Adipocyte (in vitro differentiated cells): ENCODE results near the gene MYLK2.

Experiments
- DNase-seq: peaks from one replicate; pipeline ENCODE4 v3.0.0-alpha.2; 2015; ENCODE audit warnings: low read depth
- H3K27me3 ChIP-seq: replicated peaks from 2 replicates; pipeline ENCODE4 v1.7.0; 2013; ENCODE audit warnings: mild to moderate bottlenecking, low read length, moderate library complexity; ENCODE audit not compliant: control insufficient read depth, insufficient read depth
- H3K36me3 ChIP-seq: 2 replicates; pipeline ENCODE4 v1.7.0; 2013; ENCODE audit warnings: low read length, mild to moderate bottlenecking, moderate library complexity; ENCODE audit not compliant: control insufficient read depth, insufficient read depth, severe bottlenecking
- H3K4me1 ChIP-seq: 2 replicates; pipeline ENCODE4 v1.7.0; 2013; ENCODE audit warnings: mild to moderate bottlenecking, low read length, moderate library complexity; ENCODE audit not compliant: control insufficient read depth, insufficient read depth
- H3K4me3 ChIP-seq: 2 replicates; pipeline ENCODE4 v1.7.0; 2013; ENCODE audit warnings: mild to moderate bottlenecking, low read length, moderate library complexity
- H3K9ac ChIP-seq: 2 replicates; pipeline ENCODE4 v1.7.0; 2013; ENCODE audit warnings: mild to moderate bottlenecking, low read length, moderate library complexity
- H3K9me3 ChIP-seq: 2 replicates; pipeline ENCODE4 v1.7.0; 2013; ENCODE audit warnings: mild to moderate bottlenecking, low read length, moderate library complexity; ENCODE audit not compliant: control insufficient read depth

The MYLK2 gene

GRCh38 chr20:31819083-31819784 is at the start of gene MYLK2:
TSS of gene MYLK2 (plus strand) at chr20:31819356. CDS start at chr20:31819581, 225 bp downstream.
- no peak within 1 kb of the TSS for H3K9ac ChIP-seq
- peaks cover 40% of the 10 kb centered on the region for H3K27me3 ChIP-seq
- H3K4me1 ChIP-seq, result peaks cover 15% of the 10 kb centered on the region
- H3K9me3 ChIP-seq, result no peaks in the 10 kb centered on the region
- DNase-seq, result no peak
- no peaks in the 10 kb centered on the region for H3K36me3 ChIP-seq
- H3K4me3 ChIP-seq, result no peak within 1 kb of the TSS

- no peak overlapping the region for H3K4me3 ChIP-seq
- DNase-seq, result no peak
- no peak overlapping the region for H3K9ac ChIP-seq
- no peaks in the 10 kb centered on the region for H3K27me3 ChIP-seq
- H3K36me3 ChIP-seq, result no peaks in the 10 kb centered on the region
- peaks cover 3% of the 10 kb centered on the region for H3K9me3 ChIP-seq
- H3K4me1 ChIP-seq, result peaks cover 2% of the 10 kb centered on the region
Observed at GRCh38 chr20:31769681-31770080, 49.5 kb upstream of the MYLK2 start.

- Histone ChIP-seq H3K9ac (no peak overlapping the region), H3K4me3 (no peak overlapping the region), H3K9me3 (peaks cover 3% of the 10 kb centered on the region), H3K4me1 (no peaks in the 10 kb centered on the region), H3K27me3 (no peaks in the 10 kb centered on the region), H3K36me3 (no peaks in the 10 kb centered on the region)
- no peak for DNase-seq
Observed at GRCh38 chr20:31770243-31770642, 48.9 kb upstream of the MYLK2 start.

GRCh38 chr20:31774408-31774807 is 44.7 kb upstream of the MYLK2 start:
- H3K36me3 ChIP-seq, result no peaks in the 10 kb centered on the region
- no peaks in the 10 kb centered on the region for H3K9me3 ChIP-seq
- no peaks in the 10 kb centered on the region for H3K27me3 ChIP-seq
- no peak for DNase-seq
- no peak overlapping the region for H3K4me3 ChIP-seq
- H3K4me1 ChIP-seq, result no peaks in the 10 kb centered on the region
- H3K9ac ChIP-seq, result no peak overlapping the region

- Histone ChIP-seq H3K27me3 (no peaks in the 10 kb centered on the region), H3K36me3 (peaks cover 12% of the 10 kb centered on the region), H3K4me3 (no peak overlapping the region), H3K4me1 (no peaks in the 10 kb centered on the region), H3K9me3 (no peaks in the 10 kb centered on the region), H3K9ac (no peak overlapping the region)
- no peak for DNase-seq
Observed at GRCh38 chr20:31780839-31781238, 38.3 kb upstream of the MYLK2 start.

- Histone ChIP-seq H3K4me1 (no peaks in the 10 kb centered on the region), H3K9me3 (no peaks in the 10 kb centered on the region), H3K27me3 (no peaks in the 10 kb centered on the region), H3K36me3 (peaks cover 12% of the 10 kb centered on the region), H3K9ac (no peak overlapping the region), H3K4me3 (no peak overlapping the region)
- no peak for DNase-seq
Observed at GRCh38 chr20:31781945-31782344, 37.2 kb upstream of the MYLK2 start.

GRCh38 chr20:31784354-31785044 is 34.7 kb upstream of the MYLK2 start:
- Histone ChIP-seq H3K36me3 (peaks cover 12% of the 10 kb centered on the region), H3K4me3 (no peak overlapping the region), H3K4me1 (no peaks in the 10 kb centered on the region), H3K9ac (no peak overlapping the region), H3K9me3 (no peaks in the 10 kb centered on the region), H3K27me3 (no peaks in the 10 kb centered on the region)
- DNase-seq, result no peak

GRCh38 chr20:31785089-31785488 is 34.1 kb upstream of the MYLK2 start:
- H3K36me3 ChIP-seq, result peaks cover 12% of the 10 kb centered on the region
- no peaks in the 10 kb centered on the region for H3K9me3 ChIP-seq
- no peak for DNase-seq
- no peaks in the 10 kb centered on the region for H3K4me1 ChIP-seq
- no peak overlapping the region for H3K4me3 ChIP-seq
- no peak overlapping the region for H3K9ac ChIP-seq
- H3K27me3 ChIP-seq, result no peaks in the 10 kb centered on the region

- DNase-seq, result peak; percentile 28
Observed at GRCh38 chr20:31788578-31788977, 30.6 kb upstream of the MYLK2 start.

GRCh38 chr20:31790401-31790800 is 28.8 kb upstream of the MYLK2 start:
- H3K9ac ChIP-seq, result no peak overlapping the region
- no peaks in the 10 kb centered on the region for H3K9me3 ChIP-seq
- no peaks in the 10 kb centered on the region for H3K27me3 ChIP-seq
- no peaks in the 10 kb centered on the region for H3K36me3 ChIP-seq
- no peaks in the 10 kb centered on the region for H3K4me1 ChIP-seq
- H3K4me3 ChIP-seq, result no peak overlapping the region
- DNase-seq, result peak; percentile 14

More at GRCh38 chr20:31788578-31788977, 30.6 kb upstream of the MYLK2 start:
- H3K9ac ChIP-seq, result no peak overlapping the region
- H3K4me3 ChIP-seq, result no peak overlapping the region
- no peaks in the 10 kb centered on the region for H3K27me3 ChIP-seq
- H3K9me3 ChIP-seq, result no peaks in the 10 kb centered on the region
- no peaks in the 10 kb centered on the region for H3K4me1 ChIP-seq
- H3K36me3 ChIP-seq, result peaks cover 11% of the 10 kb centered on the region

- Histone ChIP-seq H3K36me3 (no peaks in the 10 kb centered on the region), H3K4me1 (no peaks in the 10 kb centered on the region), H3K4me3 (no peak overlapping the region), H3K27me3 (no peaks in the 10 kb centered on the region), H3K9ac (no peak overlapping the region), H3K9me3 (no peaks in the 10 kb centered on the region)
- no peak for DNase-seq
Observed at GRCh38 chr20:31797364-31797763, 21.8 kb upstream of the MYLK2 start.
